GM10266 (cell line): ENCODE measurements around the gene TUBB2B.

ENCODE experiments used
- DNase-seq: peaks from one replicate; pipeline ENCODE4 v3.0.0; 2012; ENCODE audit errors: extremely low spot score
- CTCF ChIP-seq: IDR thresholded peaks from 2 replicates; pipeline ENCODE4 v1.5.1; 2012; ENCODE audit warnings: mild to moderate bottlenecking, low read depth; ENCODE audit not compliant: control insufficient read depth, insufficient read depth; ENCODE audit errors: missing control alignments

TUBB2B gene

GRCh38 chr6:3226481-3227362 is 731 bp downstream of the TUBB2B start:
- no peak for TF ChIP-seq CTCF
- peak; percentile 59 for DNase-seq

- TF ChIP-seq CTCF, result no peak
- DNase-seq, result no peak
Measured at GRCh38 chr6:3226042-3226441, 1.4 kb downstream of the TUBB2B start.

- TF ChIP-seq CTCF, result no peak
- DNase-seq, result no peak
Measured at GRCh38 chr6:3222506-3223038, 4.9 kb downstream of the TUBB2B start.

GRCh38 chr6:3221578-3221977 is 5.9 kb downstream of the TUBB2B start:
- DNase-seq, result no peak

GRCh38 chr6:3220366-3220765 is 7.1 kb downstream of the TUBB2B start:
- no peak for TF ChIP-seq CTCF
- DNase-seq, result no peak

More at GRCh38 chr6:3221578-3221977, 5.9 kb downstream of the TUBB2B start:
- TF ChIP-seq CTCF, result no peak

- no peak for TF ChIP-seq CTCF
- DNase-seq, result no peak
Measured at GRCh38 chr6:3218266-3218665, 9.2 kb downstream of the TUBB2B start.

- DNase-seq, result no peak
Measured at GRCh38 chr6:3217286-3217685, 10.2 kb downstream of the TUBB2B start.

More at GRCh38 chr6:3217286-3217685, 10.2 kb downstream of the TUBB2B start:
- TF ChIP-seq CTCF, result no peak
